GM18868 (cell line): ENCODE data around the gene WNK2.

Experiments used
- ATAC-seq: cut with Tn5 transposase; IDR thresholded peaks from one replicate; pipeline ENCODE4 v1.9.1; 2021; ENCODE audit warnings: mild to moderate bottlenecking, moderate library complexity; ENCODE audit not compliant: unreplicated experiment

WNK2 gene

GRCh38 chr9:93290495-93291434, 106.8 kb downstream of the WNK2 start:
- ATAC-seq = no peak

GRCh38 chr9:93291536-93292287, 107.8 kb downstream of the WNK2 start:
- no peak for ATAC-seq

- ATAC-seq = no peak
Measured at GRCh38 chr9:93292288-93292615, 108.3 kb downstream of the WNK2 start.

GRCh38 chr9:93292664-93293328, 108.9 kb downstream of the WNK2 start:
- no peak for ATAC-seq

- ATAC-seq = no peak
Measured at GRCh38 chr9:93294011-93294410, 110.1 kb downstream of the WNK2 start.

GRCh38 chr9:93295031-93295430, 111.1 kb downstream of the WNK2 start:
- no peak for ATAC-seq

- ATAC-seq = no peak
Measured at GRCh38 chr9:93295456-93296076, 111.6 kb downstream of the WNK2 start.

- no peak for ATAC-seq
Measured at GRCh38 chr9:93296889-93297480, 113.0 kb downstream of the WNK2 start.

- no peak for ATAC-seq
Measured at GRCh38 chr9:93297659-93298497, 113.9 kb downstream of the WNK2 start.

- ATAC-seq = no peak
Measured at GRCh38 chr9:93298498-93299417, 114.8 kb downstream of the WNK2 start.

- no peak for ATAC-seq
Measured at GRCh38 chr9:93299418-93300174, 115.7 kb downstream of the WNK2 start.

GRCh38 chr9:93300175-93300572, 116.2 kb downstream of the WNK2 start:
- no peak for ATAC-seq

- ATAC-seq = no peak
Measured at GRCh38 chr9:93300585-93301081, 116.7 kb downstream of the WNK2 start.

- no peak for ATAC-seq
Measured at GRCh38 chr9:93301291-93301811, 117.4 kb downstream of the WNK2 start.

- no peak for ATAC-seq
Measured at GRCh38 chr9:93301911-93302541, 118.1 kb downstream of the WNK2 start.

GRCh38 chr9:93302586-93303257, 118.8 kb downstream of the WNK2 start:
- ATAC-seq = no peak
